ENCODE data around the gene CHST3.

Gene CHST3

GRCh38 chr10:71995887-71996575, 31.8 kb downstream of the CHST3 start:
- no peak for DNase-seq

GRCh38 chr10:71996592-71997371, 32.6 kb downstream of the CHST3 start:
- DNase-seq = no peak

GRCh38 chr10:71998119-71998839, 34.1 kb downstream of the CHST3 start:
- no peak for DNase-seq

- DNase-seq = no peak
These were observed 34.6 kb downstream of the CHST3 start for GRCh38 chr10:71998840-71999194.

- no peak for DNase-seq
These were observed 35.3 kb downstream of the CHST3 start for GRCh38 chr10:71999360-72000072.

- DNase-seq = no peak
These were observed 36.2 kb downstream of the CHST3 start for GRCh38 chr10:72000073-72001032.

- DNase-seq = no peak
These were observed 36.8 kb downstream of the CHST3 start for GRCh38 chr10:72001033-72001395.

- no peak for DNase-seq
These were observed 38.4 kb downstream of the CHST3 start for GRCh38 chr10:72002354-72003295.

- DNase-seq = no peak
These were observed 41.8 kb downstream of the CHST3 start for GRCh38 chr10:72006026-72006425.

- no peak for DNase-seq
These were observed 43.2 kb downstream of the CHST3 start for GRCh38 chr10:72007246-72007892.

- no peak for DNase-seq
These were observed 44.1 kb downstream of the CHST3 start for GRCh38 chr10:72008096-72008981.

- DNase-seq = no peak
These were observed 44.8 kb downstream of the CHST3 start for GRCh38 chr10:72009051-72009424.

GRCh38 chr10:72009425-72010081, 45.4 kb downstream of the CHST3 start:
- peak; percentile 1 to 12 for DNase-seq

- no peak for DNase-seq
These were observed 46.2 kb downstream of the CHST3 start for GRCh38 chr10:72010234-72010973.

- DNase-seq = no peak
These were observed 46.8 kb downstream of the CHST3 start for GRCh38 chr10:72011016-72011415.

GRCh38 chr10:72011468-72011867, 47.3 kb downstream of the CHST3 start:
- DNase-seq = no peak

- no peak for DNase-seq
These were observed 47.8 kb downstream of the CHST3 start for GRCh38 chr10:72011976-72012512.

GRCh38 chr10:72012796-72013195, 48.6 kb downstream of the CHST3 start:
- no peak for DNase-seq
